Epithelial cell of prostate (primary cell): ENCODE data around the gene HS3ST4.

Experiments used
- DNase-seq: peaks from one replicate; pipeline ENCODE4 v3.0.0-alpha.2; 2011; ENCODE audit warnings: low read depth, low spot score
- H3K27ac ChIP-seq: fragments of 450-650 bp; 2 replicates; pipeline ENCODE4 v1.5.1; 2017; ENCODE audit warnings: mild to moderate bottlenecking

HS3ST4 gene

GRCh38 chr16:25691519-25692091 is at the start of gene HS3ST4:
Gene HS3ST4, plus strand, starts transcription at chr16:25691959.
- no peak for DNase-seq
- no peak within 1 kb of the TSS for H3K27ac ChIP-seq

GRCh38 chr16:25643633-25644032 is 48.1 kb upstream of the HS3ST4 start:
- no peak overlapping the region for H3K27ac ChIP-seq
- DNase-seq: no peak

GRCh38 chr16:25656639-25657038 is 35.1 kb upstream of the HS3ST4 start:
- H3K27ac ChIP-seq: no peak overlapping the region
- no peak for DNase-seq

GRCh38 chr16:25676820-25677219 is 14.9 kb upstream of the HS3ST4 start:
- no peak for DNase-seq

GRCh38 chr16:25679511-25679910 is 12.2 kb upstream of the HS3ST4 start:
- no peak for DNase-seq
- no peak overlapping the region for H3K27ac ChIP-seq

More at GRCh38 chr16:25676820-25677219, 14.9 kb upstream of the HS3ST4 start:
- no peak overlapping the region for H3K27ac ChIP-seq

GRCh38 chr16:25689137-25689836 is 2.5 kb upstream of the HS3ST4 start:
- no peak overlapping the region for H3K27ac ChIP-seq
- DNase-seq: no peak

- DNase-seq: no peak
- no peak overlapping the region for H3K27ac ChIP-seq
These were observed 1.1 kb upstream of the HS3ST4 start for GRCh38 chr16:25690552-25691143.

- DNase-seq: no peak
- H3K27ac ChIP-seq: no peak overlapping the region
These were observed 587 bp downstream of the HS3ST4 start for GRCh38 chr16:25692351-25692741.

GRCh38 chr16:25692742-25693508 is 1.2 kb downstream of the HS3ST4 start:
- no peak overlapping the region for H3K27ac ChIP-seq
- DNase-seq: no peak

GRCh38 chr16:25693631-25694030 is 1.9 kb downstream of the HS3ST4 start:
- H3K27ac ChIP-seq: no peak overlapping the region
- DNase-seq: no peak

- no peak for DNase-seq
- H3K27ac ChIP-seq: no peak overlapping the region
These were observed 7.3 kb downstream of the HS3ST4 start for GRCh38 chr16:25699069-25699468.

GRCh38 chr16:25700547-25700946 is 8.8 kb downstream of the HS3ST4 start:
- DNase-seq: no peak
- no peak overlapping the region for H3K27ac ChIP-seq

- H3K27ac ChIP-seq: no peak overlapping the region
These were observed 15.8 kb downstream of the HS3ST4 start for GRCh38 chr16:25707553-25707952.

GRCh38 chr16:25707982-25708583 is 16.3 kb downstream of the HS3ST4 start:
- no peak overlapping the region for H3K27ac ChIP-seq
- no peak for DNase-seq

More at GRCh38 chr16:25707553-25707952, 15.8 kb downstream of the HS3ST4 start:
- no peak for DNase-seq

GRCh38 chr16:25709213-25709612 is 17.5 kb downstream of the HS3ST4 start:
- DNase-seq: no peak
- H3K27ac ChIP-seq: no peak overlapping the region

GRCh38 chr16:25713785-25714570 is 22.2 kb downstream of the HS3ST4 start:
- H3K27ac ChIP-seq: no peak overlapping the region
- DNase-seq: peak; percentile 14

GRCh38 chr16:25716186-25716585 is 24.4 kb downstream of the HS3ST4 start:
- no peak overlapping the region for H3K27ac ChIP-seq
- no peak for DNase-seq

- no peak overlapping the region for H3K27ac ChIP-seq
- DNase-seq: no peak
These were observed 29.7 kb downstream of the HS3ST4 start for GRCh38 chr16:25721439-25721838.

- DNase-seq: no peak
- H3K27ac ChIP-seq: no peak overlapping the region
These were observed 34.8 kb downstream of the HS3ST4 start for GRCh38 chr16:25726430-25727098.
